ENCODE results near the gene HIF1A. TPM values are rescaled to one million over a fixed set of nuclear protein-coding genes. Genes with fewer than 3 reads are reported as not detected.
A peak's percentile ranks its signal among the peaks of the same experiment; 100 is the strongest.

HIF1A gene
- total RNA-seq, 1 donor from 2014 or later, result 338 TPM

- H3K4me3 ChIP-seq (ENCODE audit: low read depth, low read length), result no peak overlapping the region
- no peak for DNase-seq (ENCODE audit: low read depth)
- TF ChIP-seq CTCF (conservative IDR thresholded peaks at IDR 0.05; ENCODE audit: low read depth, low read length), result no peak
These were observed 33.6 kb upstream of the HIF1A start for GRCh38 chr14:61661471-61662400.

- peak; percentile 84 for DNase-seq (ENCODE audit: low read depth)
- no peak overlapping the region for H3K4me3 ChIP-seq (ENCODE audit: low read depth, low read length)
- TF ChIP-seq CTCF (conservative IDR thresholded peaks at IDR 0.05; ENCODE audit: low read depth, low read length), result no peak
These were observed 32.6 kb upstream of the HIF1A start for GRCh38 chr14:61662437-61663311.

GRCh38 chr14:61663312-61663979, 31.9 kb upstream of the HIF1A start:
- no peak overlapping the region for H3K4me3 ChIP-seq (ENCODE audit: low read depth, low read length)
- TF ChIP-seq CTCF (conservative IDR thresholded peaks at IDR 0.05; ENCODE audit: low read depth, low read length), result no peak
- DNase-seq (ENCODE audit: low read depth), result no peak

- H3K4me3 ChIP-seq (ENCODE audit: low read depth, low read length), result no peak overlapping the region
- no peak for DNase-seq (ENCODE audit: low read depth)
- no peak for TF ChIP-seq CTCF (conservative IDR thresholded peaks at IDR 0.05; ENCODE audit: low read depth, low read length)
These were observed 27.0 kb upstream of the HIF1A start for GRCh38 chr14:61668282-61668681.

GRCh38 chr14:61670576-61670975, 24.7 kb upstream of the HIF1A start:
- no peak for TF ChIP-seq CTCF (conservative IDR thresholded peaks at IDR 0.05; ENCODE audit: low read depth, low read length)
- H3K4me3 ChIP-seq (ENCODE audit: low read depth, low read length), result no peak overlapping the region
- no peak for DNase-seq (ENCODE audit: low read depth)

GRCh38 chr14:61671082-61671481, 24.2 kb upstream of the HIF1A start:
- H3K4me3 ChIP-seq (ENCODE audit: low read depth, low read length), result no peak overlapping the region
- TF ChIP-seq CTCF (conservative IDR thresholded peaks at IDR 0.05; ENCODE audit: low read depth, low read length), result no peak
- DNase-seq (ENCODE audit: low read depth), result no peak

Measured in epithelial cell of proximal tubule (primary cell).